ENCODE results near the gene RBFA.

- TF ChIP-seq, protein P1, sequence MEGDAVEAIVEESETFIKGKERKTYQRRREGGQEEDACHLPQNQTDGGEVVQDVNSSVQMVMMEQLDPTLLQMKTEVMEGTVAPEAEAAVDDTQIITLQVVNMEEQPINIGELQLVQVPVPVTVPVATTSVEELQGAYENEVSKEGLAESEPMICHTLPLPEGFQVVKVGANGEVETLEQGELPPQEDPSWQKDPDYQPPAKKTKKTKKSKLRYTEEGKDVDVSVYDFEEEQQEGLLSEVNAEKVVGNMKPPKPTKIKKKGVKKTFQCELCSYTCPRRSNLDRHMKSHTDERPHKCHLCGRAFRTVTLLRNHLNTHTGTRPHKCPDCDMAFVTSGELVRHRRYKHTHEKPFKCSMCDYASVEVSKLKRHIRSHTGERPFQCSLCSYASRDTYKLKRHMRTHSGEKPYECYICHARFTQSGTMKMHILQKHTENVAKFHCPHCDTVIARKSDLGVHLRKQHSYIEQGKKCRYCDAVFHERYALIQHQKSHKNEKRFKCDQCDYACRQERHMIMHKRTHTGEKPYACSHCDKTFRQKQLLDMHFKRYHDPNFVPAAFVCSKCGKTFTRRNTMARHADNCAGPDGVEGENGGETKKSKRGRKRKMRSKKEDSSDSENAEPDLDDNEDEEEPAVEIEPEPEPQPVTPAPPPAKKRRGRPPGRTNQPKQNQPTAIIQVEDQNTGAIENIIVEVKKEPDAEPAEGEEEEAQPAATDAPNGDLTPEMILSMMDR (IDR thresholded peaks at IDR 0.05), result no peak
- no peak for TF ChIP-seq POLR2A (IDR thresholded peaks at IDR 0.05)
These were observed 47.5 kb upstream of the RBFA start for GRCh38 chr18:79986726-79987125.
